Measurements from ENCODE around the gene CRHR1.

DNA sequence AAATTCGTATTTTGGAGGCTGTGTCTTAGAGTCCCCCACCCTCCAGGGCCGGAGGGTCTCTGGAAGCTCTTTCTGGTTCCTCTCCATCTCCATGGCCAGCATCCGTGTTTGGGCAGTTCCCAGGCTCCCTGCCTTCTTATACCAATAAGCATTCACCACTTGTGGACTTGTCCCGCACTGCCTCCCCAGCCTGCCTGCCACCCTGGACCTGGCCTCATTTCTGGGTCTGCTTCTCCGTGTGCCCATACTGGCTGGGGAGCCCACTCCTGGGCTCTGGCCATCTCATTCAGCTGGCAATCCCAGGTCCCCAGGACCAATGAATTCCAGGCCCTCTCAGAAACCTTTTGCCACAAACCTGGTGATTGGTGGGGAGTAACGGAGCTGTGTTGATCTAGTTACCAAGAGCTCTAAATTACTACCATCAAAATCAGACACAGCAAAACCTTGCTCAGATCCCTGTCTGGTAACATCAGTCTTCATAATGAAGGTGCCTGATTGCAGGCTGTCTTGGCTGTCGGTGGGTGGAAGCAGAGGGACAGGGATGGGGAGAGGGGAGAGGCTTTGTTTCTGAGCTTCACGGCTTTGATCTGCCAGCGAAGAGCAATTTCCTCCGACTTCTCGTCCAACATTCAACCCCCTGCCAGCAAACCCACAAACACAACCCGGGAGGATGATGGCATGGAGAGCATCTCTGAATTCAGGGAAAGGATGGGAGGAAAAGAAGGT, 27.7 kb upstream of the CRHR1 start:
- TF ChIP-seq, protein P1, sequence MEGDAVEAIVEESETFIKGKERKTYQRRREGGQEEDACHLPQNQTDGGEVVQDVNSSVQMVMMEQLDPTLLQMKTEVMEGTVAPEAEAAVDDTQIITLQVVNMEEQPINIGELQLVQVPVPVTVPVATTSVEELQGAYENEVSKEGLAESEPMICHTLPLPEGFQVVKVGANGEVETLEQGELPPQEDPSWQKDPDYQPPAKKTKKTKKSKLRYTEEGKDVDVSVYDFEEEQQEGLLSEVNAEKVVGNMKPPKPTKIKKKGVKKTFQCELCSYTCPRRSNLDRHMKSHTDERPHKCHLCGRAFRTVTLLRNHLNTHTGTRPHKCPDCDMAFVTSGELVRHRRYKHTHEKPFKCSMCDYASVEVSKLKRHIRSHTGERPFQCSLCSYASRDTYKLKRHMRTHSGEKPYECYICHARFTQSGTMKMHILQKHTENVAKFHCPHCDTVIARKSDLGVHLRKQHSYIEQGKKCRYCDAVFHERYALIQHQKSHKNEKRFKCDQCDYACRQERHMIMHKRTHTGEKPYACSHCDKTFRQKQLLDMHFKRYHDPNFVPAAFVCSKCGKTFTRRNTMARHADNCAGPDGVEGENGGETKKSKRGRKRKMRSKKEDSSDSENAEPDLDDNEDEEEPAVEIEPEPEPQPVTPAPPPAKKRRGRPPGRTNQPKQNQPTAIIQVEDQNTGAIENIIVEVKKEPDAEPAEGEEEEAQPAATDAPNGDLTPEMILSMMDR (IDR thresholded peaks at IDR 0.05; ENCODE audit: low read depth, low read length): no peak
- TF ChIP-seq EZH2phosphoT487 (IDR thresholded peaks at IDR 0.05; ENCODE audit: low read depth): no peak

Data from OCI-LY3 (cell line).